Psoas muscle (tissue), 8 donors: ENCODE results near the gene DHRS3. TPM values are rescaled to one million over a fixed set of nuclear protein-coding genes. Genes with fewer than 3 reads are reported as not detected.

Experiments used
- ATAC-seq, 4 donors: fragments of 200-7000 bp; cut with Tn5 transposase; one replicate each; pipeline ENCODE4 v1.9.1; 2020; ENCODE audit warnings: moderate library complexity in 3 of 4, mild to moderate bottlenecking in 2 of 4
- DNase-seq, 2 donors: peaks; one replicate each; pipeline ENCODE4 v3.0.0-alpha.2; 2020
- H3K27ac ChIP-seq: fragments of 200-600 bp; one replicate; pipeline ENCODE4 v1.8.0; 2022
- H3K27me3 ChIP-seq, 3 donors: fragments of 200-600 bp in 1 of 3; one replicate each; pipeline versions ENCODE4 v1.6.1 to v1.8.0; 2013 to 2022; ENCODE audit warnings: low read length in 2 of 3, mild to moderate bottlenecking in 2 of 3, moderate library complexity in 1 of 3; ENCODE audit not compliant: insufficient read depth in 3 of 3
- H3K36me3 ChIP-seq, 2 donors: fragments of 200-600 bp in 1 of 2; one replicate each; pipeline versions ENCODE4 v1.6.1 to v1.8.0; 2013 to 2022; ENCODE audit warnings: low read depth in 1 of 2, mild to moderate bottlenecking in 1 of 2, moderate library complexity in 1 of 2; ENCODE audit not compliant: insufficient read depth in 1 of 2
- H3K4me1 ChIP-seq: fragments of 200-600 bp; one replicate; pipeline ENCODE4 v1.8.0; 2022
- H3K4me3 ChIP-seq: fragments of 200-600 bp; one replicate; pipeline ENCODE4 v1.8.0; 2022; ENCODE audit warnings: mild to moderate bottlenecking
- H3K9me3 ChIP-seq: fragments of 200-600 bp; one replicate; pipeline ENCODE4 v1.8.0; 2022
- WGBS, 3 donors: extraction: QIAGEN DNeasy Blood & Tissue Kit; methylation state at CpG; one replicate each; pipeline versions ENCODE4 v1.1.6 to v1.1.7; 2013; 5-methylcytosine and 5-hydroxymethylcytosine counted together
- intact Hi-C, 2 donors: fragments of 100-400 bp; cut with DNase I; formaldehyde crosslinking; loops; one replicate each; pipeline versions ENCODE4 v1.11.0 to v1.14.2; 2022
- polyA plus RNA-seq, 3 donors: library from polyadenylated mRNA; stranded (reverse); fragments of 200-250 nt; gene quantifications; one replicate each; pipeline ENCODE4 v1.2.3, GENCODE V29; 2013
- total RNA-seq, 4 donors: library from RNA; stranded (reverse); fragmentation: NEBNext Ultra II Directional in 2 of 4; extraction: Animal tissue kit (Norgen Biotek cat#: 25700) in 2 of 4; gene quantifications; one replicate each; pipeline versions ENCODE4 v1.2.1 to v1.2.4, GENCODE V29; 2021 to 2023
- TF ChIP-seq, protein P1 (sequence below): fragments of 200-600 bp; IDR thresholded peaks from one replicate; pipeline ENCODE4 v1.8.0; 2022; ENCODE audit warnings: antibody characterized with exemption
- donor health status: healthy with polysubstance abuse.
- donor health status: DM: no; HTN: no; CAD: no; lungs with moderate emphysema.
- donor health status: Bipolar disorder and iron deficiency.
- donor health status: healthy.
- donor health status: DM: yes; HTN: yes; CAD: no.
- donor health status: DM: no; HTN: no; CAD: no.
- donor health status: DM: no; HTN: no; CAD: no.
- donor health status: DM: yes; HTN: yes; CAD: no.

DHRS3 gene
- total and polyA plus RNA-seq, 7 donors = 21.7 to 78.7 (median 41.2) TPM

GRCh38 chr1:12634156-12634555, 16.1 kb upstream of the DHRS3 start:
- TF ChIP-seq, protein P1, sequence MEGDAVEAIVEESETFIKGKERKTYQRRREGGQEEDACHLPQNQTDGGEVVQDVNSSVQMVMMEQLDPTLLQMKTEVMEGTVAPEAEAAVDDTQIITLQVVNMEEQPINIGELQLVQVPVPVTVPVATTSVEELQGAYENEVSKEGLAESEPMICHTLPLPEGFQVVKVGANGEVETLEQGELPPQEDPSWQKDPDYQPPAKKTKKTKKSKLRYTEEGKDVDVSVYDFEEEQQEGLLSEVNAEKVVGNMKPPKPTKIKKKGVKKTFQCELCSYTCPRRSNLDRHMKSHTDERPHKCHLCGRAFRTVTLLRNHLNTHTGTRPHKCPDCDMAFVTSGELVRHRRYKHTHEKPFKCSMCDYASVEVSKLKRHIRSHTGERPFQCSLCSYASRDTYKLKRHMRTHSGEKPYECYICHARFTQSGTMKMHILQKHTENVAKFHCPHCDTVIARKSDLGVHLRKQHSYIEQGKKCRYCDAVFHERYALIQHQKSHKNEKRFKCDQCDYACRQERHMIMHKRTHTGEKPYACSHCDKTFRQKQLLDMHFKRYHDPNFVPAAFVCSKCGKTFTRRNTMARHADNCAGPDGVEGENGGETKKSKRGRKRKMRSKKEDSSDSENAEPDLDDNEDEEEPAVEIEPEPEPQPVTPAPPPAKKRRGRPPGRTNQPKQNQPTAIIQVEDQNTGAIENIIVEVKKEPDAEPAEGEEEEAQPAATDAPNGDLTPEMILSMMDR = no peak
- intact Hi-C loops = no loop called here
- no peak overlapping the region for H3K4me3 ChIP-seq
- H3K36me3 ChIP-seq = no peaks in the 10 kb centered on the region
- ATAC-seq = no peak
- peaks cover 3% of the 10 kb centered on the region for H3K9me3 ChIP-seq
- H3K27ac ChIP-seq = peak overlapping the region; percentile 62
- 55 to 59% (median 57%) methylated on average over 8 of the region's 8 CpGs for WGBS, 3 donors
- DNase-seq = peak in 1 of 2 donors; percentile 47
- H3K4me1 ChIP-seq = no peaks in the 10 kb centered on the region
- peaks cover 0 to 2% (median 0%) of the 10 kb centered on the region in 3 donors for H3K27me3 ChIP-seq

GRCh38 chr1:12631571-12631970, 13.6 kb upstream of the DHRS3 start:
- DNase-seq (peak in 1 of 2 donors; percentile 35), ATAC-seq (no peak)
- H3K9me3 ChIP-seq = no peaks in the 10 kb centered on the region
- no peaks in the 10 kb centered on the region for H3K36me3 ChIP-seq
- 62 to 75% (median 63%) methylated on average over 8 of the region's 8 CpGs for WGBS, 3 donors
- TF ChIP-seq, protein P1 = no peak
- H3K27me3 ChIP-seq = peaks cover 0 to 2% (median 0%) of the 10 kb centered on the region in 3 donors
- intact Hi-C loops = no loop called here
- H3K4me3 ChIP-seq = no peak overlapping the region
- H3K4me1 ChIP-seq = no peaks in the 10 kb centered on the region
- H3K27ac ChIP-seq = no peak overlapping the region

DNA sequence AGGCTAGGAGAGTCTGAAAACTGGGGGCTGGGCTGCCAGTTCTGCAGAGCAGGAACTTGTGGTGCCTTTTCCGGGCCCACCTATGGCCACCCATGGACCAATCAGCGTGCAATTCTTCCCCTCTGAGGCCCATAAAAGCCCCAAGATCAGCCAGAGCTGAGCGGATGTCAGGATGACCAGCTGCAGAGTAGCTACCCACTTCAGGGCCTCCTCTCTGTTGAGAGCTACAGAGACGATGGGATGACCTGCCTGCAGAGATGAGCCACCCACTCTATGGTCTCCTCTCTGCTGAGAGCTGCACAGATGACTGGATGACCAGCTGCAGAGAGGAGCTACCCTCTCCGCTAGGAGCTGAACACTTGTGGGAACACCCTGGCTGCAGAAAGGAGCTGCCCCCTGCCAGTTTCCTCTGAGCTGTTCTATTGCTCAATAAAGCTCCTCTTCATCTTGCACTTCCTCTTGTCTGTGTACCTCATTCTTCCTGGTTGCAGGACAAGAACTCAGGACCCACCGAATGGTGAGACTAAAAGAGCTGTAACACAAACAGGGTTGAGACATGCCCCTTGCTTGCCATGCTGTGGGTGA, 13.0 kb upstream of the DHRS3 start:
- H3K36me3 ChIP-seq = no peaks in the 10 kb centered on the region
- intact Hi-C loops = no loop called here
- H3K4me3 ChIP-seq = no peak overlapping the region
- no peaks in the 10 kb centered on the region for H3K9me3 ChIP-seq
- no peak overlapping the region for H3K27ac ChIP-seq
- DNase-seq (peak in 1 of 2 donors; percentile 25), ATAC-seq (no peak)
- WGBS, 3 donors = 73 to 85% (median 77%) methylated on average over 6 of the region's 6 CpGs
- H3K4me1 ChIP-seq = no peaks in the 10 kb centered on the region
- peaks cover 0 to 2% (median 0%) of the 10 kb centered on the region in 3 donors for H3K27me3 ChIP-seq
- TF ChIP-seq, protein P1 = no peak

GRCh38 chr1:12629985-12630760, 12.2 kb upstream of the DHRS3 start:
- H3K36me3 ChIP-seq = no peaks in the 10 kb centered on the region
- DNase-seq (peak in 1 of 2 donors; percentile 42), ATAC-seq (no peak)
- intact Hi-C loops = no loop called here
- H3K27ac ChIP-seq = no peak overlapping the region
- TF ChIP-seq, protein P1 = no peak
- WGBS, 3 donors = 81 to 86% (median 84%) methylated on average over 15 of the region's 15 CpGs
- H3K27me3 ChIP-seq = peaks cover 0 to 2% (median 0%) of the 10 kb centered on the region in 3 donors
- H3K9me3 ChIP-seq = no peaks in the 10 kb centered on the region
- H3K4me1 ChIP-seq = no peaks in the 10 kb centered on the region
- H3K4me3 ChIP-seq = no peak overlapping the region
